Right ventricle myocardium inferior (tissue), 1 donor: ENCODE measurements around the gene ZNF724. TPM values are rescaled to one million over a fixed set of nuclear protein-coding genes. Genes with fewer than 3 reads are reported as not detected.
"Not testable (repeated sequence)": the region's sequence is repeated elsewhere in the genome, so short reads cannot be mapped to it uniquely, and the experiment has no call there.

ENCODE experiments used
- ATAC-seq: fragments of 200-7000 bp; cut with Tn5 transposase; one replicate; pipeline ENCODE4 v1.9.1; 2020; ENCODE audit warnings: mild to moderate bottlenecking, moderate library complexity
- DNase-seq: peaks from one replicate; pipeline ENCODE4 v3.0.0; 2021; ENCODE audit errors: missing footprints
- intact Hi-C: fragments of 100-400 bp; cut with DNase I; formaldehyde crosslinking; loops from one replicate; pipeline ENCODE4 v1.11.0; 2022
- total RNA-seq: library from RNA; stranded (reverse); fragmentation: NEBNext Ultra II Directional; extraction: Animal tissue kit (Norgen Biotek cat#: 25700); gene quantifications from one replicate; pipeline ENCODE4 v1.2.1, GENCODE V29; 2021
- donor health status: DM: no; HTN: yes; CAD: no; lungs with severe emphysema.

The ZNF724 gene
- total RNA-seq, 1 donor from 2014 or later = 1.3 TPM

GRCh38 chr19:23255700-23256099, 5.5 kb upstream of the ZNF724 start:
- intact Hi-C loops = no loop called here
- no peak for DNase-seq
- no peak for ATAC-seq

DNA sequence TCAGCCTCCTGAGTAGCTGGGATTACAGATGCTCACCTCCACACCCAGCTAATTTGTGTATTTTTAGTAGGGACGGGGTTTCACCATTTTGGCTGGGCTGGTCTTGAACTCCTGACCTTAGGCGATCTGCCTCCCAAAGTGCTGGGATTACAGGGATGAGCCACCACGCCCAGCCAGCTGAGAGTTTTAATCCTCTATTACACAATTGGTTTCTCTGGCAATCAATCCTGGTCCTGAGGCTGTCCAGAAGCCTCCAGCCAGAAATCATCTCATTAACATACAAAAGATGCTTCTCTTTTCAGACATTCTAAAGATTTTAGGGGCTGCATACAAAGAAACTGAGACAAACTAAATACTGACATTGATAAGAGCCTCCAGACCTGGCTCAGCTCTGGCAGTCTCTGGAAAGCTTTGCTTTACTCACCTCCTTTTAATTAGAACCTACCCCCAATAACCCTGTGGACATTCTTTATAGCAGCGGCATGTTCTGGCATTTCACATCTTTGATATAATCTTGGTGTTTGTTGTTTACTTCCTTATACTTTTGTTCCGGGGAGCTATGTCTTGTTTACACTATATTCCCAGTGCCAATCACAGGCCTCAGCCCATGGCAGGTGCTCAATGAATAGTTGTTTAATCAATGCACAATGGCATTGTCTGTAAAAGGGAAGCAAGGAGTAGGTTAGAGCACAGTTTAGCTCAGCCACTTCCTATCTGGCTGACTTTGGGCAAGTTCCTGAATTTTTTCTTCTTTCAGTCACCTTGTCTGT, 4.1 kb upstream of the ZNF724 start:
- ATAC-seq = no peak
- intact Hi-C loops = no loop called here
- no peak for DNase-seq

DNA sequence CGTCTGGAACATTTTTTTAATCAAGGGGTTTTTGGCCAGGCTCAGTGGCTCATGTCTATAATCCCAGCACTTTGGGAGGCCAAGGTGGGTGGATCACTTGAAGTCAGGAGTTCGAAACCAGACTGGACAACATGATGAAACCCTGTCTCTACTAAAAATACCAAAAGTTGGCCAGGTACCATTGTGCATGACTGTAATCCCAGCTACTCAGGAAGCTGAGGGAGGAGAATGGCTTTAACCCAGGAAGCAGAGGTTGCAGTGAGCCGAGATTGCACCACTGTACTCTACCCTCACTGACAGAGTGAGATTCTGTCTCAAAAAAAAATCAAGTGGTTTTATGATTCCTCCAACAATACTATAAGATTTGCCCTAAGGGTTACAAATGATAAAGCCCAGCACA, 3.1 kb upstream of the ZNF724 start:
- ATAC-seq, DNase-seq, intact Hi-C loops: not testable (repeated sequence)

GRCh38 chr19:23241419-23241818, 8.8 kb downstream of the ZNF724 start:
- ATAC-seq (no peak), DNase-seq (no peak)
- intact Hi-C loops = no loop called here

- DNase-seq (no peak), ATAC-seq (no peak)
- intact Hi-C loops = no loop called here
These were observed 27.1 kb downstream of the ZNF724 start for GRCh38 chr19:23222998-23223652.

DNA sequence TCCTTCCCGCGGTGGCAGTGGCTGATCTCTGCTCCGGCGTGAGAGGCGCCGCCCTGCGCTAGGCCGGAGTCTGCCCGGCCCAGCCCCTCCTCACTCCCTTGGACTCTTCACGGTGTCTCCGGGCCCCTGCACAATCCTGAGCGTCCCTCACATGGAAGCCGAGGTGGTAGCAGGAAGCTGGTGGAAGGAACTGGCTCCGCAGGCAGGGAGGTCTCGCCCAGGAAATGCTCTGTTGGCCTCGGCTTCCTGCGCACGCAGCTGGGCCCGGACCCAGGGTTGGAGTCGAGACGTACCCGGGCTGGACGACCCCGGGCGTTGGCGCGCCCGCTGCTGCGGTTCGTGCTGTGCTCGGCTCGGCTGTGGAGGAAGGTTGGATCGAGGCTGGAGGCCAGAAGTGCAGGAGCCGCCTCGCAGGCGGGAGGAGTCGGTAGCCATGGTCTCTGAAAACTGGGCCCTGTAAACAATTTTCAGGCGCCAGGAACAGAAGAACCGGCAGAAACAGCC, 46.3 kb downstream of the ZNF724 start:
- DNase-seq = no peak
- intact Hi-C loops = no loop called here
- ATAC-seq = peak; percentile 75

GRCh38 chr19:23190341-23190740, 59.9 kb downstream of the ZNF724 start:
- intact Hi-C loops = no loop called here
- DNase-seq = no peak
- no peak for ATAC-seq

DNA sequence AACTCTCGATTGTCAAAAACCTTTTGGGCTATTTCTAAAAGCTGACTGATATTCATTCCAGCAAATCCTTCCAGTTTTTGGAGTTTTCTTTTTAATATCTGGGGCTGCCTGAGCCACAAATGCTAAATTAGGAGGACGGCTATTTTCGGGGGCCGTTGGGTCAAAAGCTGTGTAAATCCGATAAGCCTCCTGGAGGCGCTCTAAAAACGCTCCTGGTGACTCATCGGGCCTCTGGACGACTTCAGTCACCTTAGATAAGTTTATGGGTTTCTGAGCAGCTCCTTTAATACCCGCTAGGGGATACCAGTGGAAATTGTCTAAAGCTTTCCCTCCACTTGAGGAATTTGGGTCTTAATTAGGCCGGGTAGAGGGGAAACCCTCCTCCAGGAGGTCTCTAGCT, 66.9 kb downstream of the ZNF724 start:
- DNase-seq (no peak), ATAC-seq (no peak)
- intact Hi-C loops = no loop called here

Other genes with a start within 250 kb of the ZNF724 start
- gene ZNF728, start 247.2 kb downstream of the ZNF724 start, total RNA-seq = 2.8 TPM
- 0.11 TPM for gene ZNF730, start 133.4 kb downstream of the ZNF724 start, total RNA-seq
- 90.1 TPM for gene ZNF91, start 145.1 kb upstream of the ZNF724 start, total RNA-seq